ENCODE data around the gene MRGPRE. TPM values are rescaled to one million over a fixed set of nuclear protein-coding genes. Genes with fewer than 3 reads are reported as not detected.

Gene MRGPRE
- total and polyA plus RNA-seq, 2 donors (not counting 1 experiment from before 2014, with no cell fraction given) = not detected

DNA sequence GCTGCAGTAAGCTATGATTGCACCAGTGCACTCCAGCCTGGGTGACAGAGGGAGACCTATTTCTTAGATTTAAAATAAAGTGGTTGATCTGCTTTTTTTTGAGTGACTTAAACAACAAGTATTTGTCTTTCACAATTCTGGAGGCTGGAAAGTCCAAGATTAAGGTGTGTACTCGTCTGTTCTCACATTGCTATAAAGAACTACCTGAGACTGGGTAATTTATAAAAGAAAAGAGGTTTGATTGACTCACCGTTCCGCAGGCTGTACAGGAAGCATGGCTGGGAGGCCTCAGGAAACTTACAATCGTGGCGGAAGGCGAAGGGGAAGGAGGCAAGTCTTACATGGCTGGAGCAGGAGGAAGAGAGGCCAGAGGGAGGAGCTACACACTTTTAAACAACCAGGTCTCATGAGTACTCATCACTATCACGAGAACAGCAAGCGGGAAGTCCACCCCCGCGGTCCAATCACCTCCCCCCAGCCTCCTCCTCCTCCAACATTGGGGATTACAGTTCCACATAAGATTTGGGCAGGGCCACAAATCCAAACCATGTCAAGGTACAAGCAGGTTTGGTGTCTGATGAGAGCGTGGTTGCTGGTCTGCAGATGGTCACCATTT is 47.4 kb downstream of the MRGPRE start:
- H3K36me3 ChIP-seq (replicated peaks in 1 of 2; ENCODE audit: control extremely low read depth in 1 of 2, control insufficient read depth in 1 of 2, extremely low read depth in 1 of 2, insufficient read depth in 2 of 2, low read length in 1 of 2) = no peaks in the 10 kb centered on the region
- intact Hi-C loops (cut with micrococcal nuclease) = no loop called here
- H3K79me2 ChIP-seq (ENCODE audit: control insufficient read depth, insufficient read depth, low read length) = no peaks in the 10 kb centered on the region
- H3K9ac ChIP-seq (ENCODE audit: low read length) = no peak overlapping the region
- H3K9me3 Mint-ChIP-seq (ENCODE audit: insufficient read depth) = no peaks in the 10 kb centered on the region
- no peaks in the 10 kb centered on the region for H3K4me1 ChIP-seq (ENCODE audit: control insufficient read depth in 2 of 2, insufficient read depth in 2 of 2, low read length in 2 of 2)
- H2AFZ ChIP-seq (ENCODE audit: insufficient read depth, low read depth, low read length, poor library complexity, severe bottlenecking) = no peak overlapping the region
- 73% methylated on average over 4 of the region's 11 CpGs for WGBS (ENCODE audit: insufficient coverage)
- ChIA-PET POLR2A (no interaction called here), CTCF (no interaction called here)
- H3K4me3 ChIP-seq (ENCODE audit: control extremely low read depth in 1 of 5, extremely low read depth in 1 of 5, insufficient read depth in 1 of 5, low read depth in 2 of 5, low read length in 4 of 5) = no peak overlapping the region
- no peak overlapping the region for H3K4me3 Mint-ChIP-seq
- peaks cover 0 to 12% (median 0%) of the 10 kb centered on the region in 3 donors for H3K9me3 ChIP-seq (ENCODE audit: control extremely low read depth in 1 of 3, control insufficient read depth in 2 of 3, insufficient read depth in 1 of 3, low read length in 2 of 3)
- H3K27ac ChIP-seq (ENCODE audit: low read length in 2 of 2) = no peak overlapping the region
- H4K20me1 ChIP-seq (ENCODE audit: control insufficient read depth, insufficient read depth, low read length, poor library complexity, severe bottlenecking) = no peaks in the 10 kb centered on the region
- H3K4me1 Mint-ChIP-seq = no peaks in the 10 kb centered on the region
- TF ChIP-seq, protein P1, sequence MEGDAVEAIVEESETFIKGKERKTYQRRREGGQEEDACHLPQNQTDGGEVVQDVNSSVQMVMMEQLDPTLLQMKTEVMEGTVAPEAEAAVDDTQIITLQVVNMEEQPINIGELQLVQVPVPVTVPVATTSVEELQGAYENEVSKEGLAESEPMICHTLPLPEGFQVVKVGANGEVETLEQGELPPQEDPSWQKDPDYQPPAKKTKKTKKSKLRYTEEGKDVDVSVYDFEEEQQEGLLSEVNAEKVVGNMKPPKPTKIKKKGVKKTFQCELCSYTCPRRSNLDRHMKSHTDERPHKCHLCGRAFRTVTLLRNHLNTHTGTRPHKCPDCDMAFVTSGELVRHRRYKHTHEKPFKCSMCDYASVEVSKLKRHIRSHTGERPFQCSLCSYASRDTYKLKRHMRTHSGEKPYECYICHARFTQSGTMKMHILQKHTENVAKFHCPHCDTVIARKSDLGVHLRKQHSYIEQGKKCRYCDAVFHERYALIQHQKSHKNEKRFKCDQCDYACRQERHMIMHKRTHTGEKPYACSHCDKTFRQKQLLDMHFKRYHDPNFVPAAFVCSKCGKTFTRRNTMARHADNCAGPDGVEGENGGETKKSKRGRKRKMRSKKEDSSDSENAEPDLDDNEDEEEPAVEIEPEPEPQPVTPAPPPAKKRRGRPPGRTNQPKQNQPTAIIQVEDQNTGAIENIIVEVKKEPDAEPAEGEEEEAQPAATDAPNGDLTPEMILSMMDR (IDR thresholded peaks at IDR 0.05) = no peak
- no peak for TF ChIP-seq EZH2 (IDR thresholded peaks at IDR 0.05; ENCODE audit: borderline replicate concordance, insufficient read depth, low read depth, low read length, poor library complexity, severe bottlenecking)
- ATAC-seq (ENCODE audit: low read depth) = no peak
- no peak for DNase-seq
- H3K27ac Mint-ChIP-seq = no peak overlapping the region
- peaks cover 0 to 1% (median 0%) of the 10 kb centered on the region in 4 experiments for H3K27me3 ChIP-seq (replicated peaks in 1 of 4; ENCODE audit: control extremely low read depth in 1 of 4, control insufficient read depth in 3 of 4, insufficient read depth in 4 of 4, low read length in 3 of 4)
- H3K4me2 ChIP-seq (replicated peaks; ENCODE audit: low read depth, low read length, poor library complexity, severe bottlenecking) = no peak overlapping the region
- H3K27me3 Mint-ChIP-seq = peaks cover 8% of the 10 kb centered on the region

DNA sequence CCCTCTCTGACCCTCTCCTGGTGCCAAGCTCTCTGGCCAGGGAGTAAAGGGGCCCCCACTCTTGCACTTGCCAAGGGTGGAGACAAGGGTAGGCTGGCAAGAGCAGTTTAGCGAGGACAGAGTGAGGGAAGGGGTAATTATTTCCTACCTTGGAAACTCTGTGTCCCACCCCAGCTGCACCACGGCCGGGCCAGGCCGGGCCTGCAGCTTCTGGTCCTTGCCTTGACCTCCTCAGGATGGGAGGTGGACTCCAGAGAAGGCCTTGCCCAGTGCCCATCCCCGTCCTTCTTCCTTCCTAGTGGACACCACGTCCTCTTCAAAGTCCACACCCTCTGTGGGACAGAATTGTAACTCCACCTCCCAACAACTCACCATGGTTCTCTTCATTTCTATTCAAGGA is 48.7 kb downstream of the MRGPRE start:
- H3K27me3 ChIP-seq (replicated peaks in 1 of 4; ENCODE audit: control extremely low read depth in 1 of 4, control insufficient read depth in 3 of 4, insufficient read depth in 4 of 4, low read length in 3 of 4) = no peaks in the 10 kb centered on the region
- ATAC-seq (ENCODE audit: low read depth) = no peak
- POLR2A ChIA-PET = no interaction called here
- WGBS (ENCODE audit: insufficient coverage) = 77% methylated on average over 5 of the region's 6 CpGs
- no peaks in the 10 kb centered on the region for H3K4me1 ChIP-seq (ENCODE audit: control insufficient read depth in 2 of 2, insufficient read depth in 2 of 2, low read length in 2 of 2)
- no peaks in the 10 kb centered on the region for H3K79me2 ChIP-seq (ENCODE audit: control insufficient read depth, insufficient read depth, low read length)
- H3K4me2 ChIP-seq (replicated peaks; ENCODE audit: low read depth, low read length, poor library complexity, severe bottlenecking) = no peak overlapping the region
- no peak overlapping the region for H3K27ac ChIP-seq (ENCODE audit: low read length in 2 of 2)
- no peaks in the 10 kb centered on the region for H3K9me3 Mint-ChIP-seq (ENCODE audit: insufficient read depth)
- intact Hi-C loops (cut with micrococcal nuclease) = no loop called here
- peaks cover 8% of the 10 kb centered on the region for H3K27me3 Mint-ChIP-seq
- H3K9me3 ChIP-seq (ENCODE audit: control extremely low read depth in 1 of 3, control insufficient read depth in 2 of 3, insufficient read depth in 1 of 3, low read length in 2 of 3) = peaks cover 0 to 8% (median 0%) of the 10 kb centered on the region in 3 donors
- DNase-seq = no peak
- no peaks in the 10 kb centered on the region for H3K36me3 ChIP-seq (replicated peaks in 1 of 2; ENCODE audit: control extremely low read depth in 1 of 2, control insufficient read depth in 1 of 2, extremely low read depth in 1 of 2, insufficient read depth in 2 of 2, low read length in 1 of 2)
- H2AFZ ChIP-seq (ENCODE audit: insufficient read depth, low read depth, low read length, poor library complexity, severe bottlenecking) = no peak overlapping the region
- no peaks in the 10 kb centered on the region for H3K4me1 Mint-ChIP-seq
- H3K4me3 ChIP-seq (ENCODE audit: control extremely low read depth in 1 of 5, extremely low read depth in 1 of 5, insufficient read depth in 1 of 5, low read depth in 2 of 5, low read length in 4 of 5) = no peak overlapping the region
- TF ChIP-seq EZH2 (IDR thresholded peaks at IDR 0.05; ENCODE audit: borderline replicate concordance, insufficient read depth, low read depth, low read length, poor library complexity, severe bottlenecking) = no peak
- no peak overlapping the region for H3K9ac ChIP-seq (ENCODE audit: low read length)
- CTCF ChIA-PET = no interaction called here
- no peak overlapping the region for H3K4me3 Mint-ChIP-seq
- no peaks in the 10 kb centered on the region for H4K20me1 ChIP-seq (ENCODE audit: control insufficient read depth, insufficient read depth, low read length, poor library complexity, severe bottlenecking)
- H3K27ac Mint-ChIP-seq = no peak overlapping the region

Measured in B cell (primary cell).